Superior temporal gyrus (tissue), 1 donor: ENCODE data around the gene FBN2.
"Not testable (repeated sequence)": the region's sequence is repeated elsewhere in the genome, so short reads cannot be mapped to it uniquely, and the experiment has no call there.

Experiments
- DNase-seq: peaks from one replicate; pipeline ENCODE4 v3.0.0-alpha.2; 2016; ENCODE audit errors: extremely low spot score

FBN2 gene

DNA sequence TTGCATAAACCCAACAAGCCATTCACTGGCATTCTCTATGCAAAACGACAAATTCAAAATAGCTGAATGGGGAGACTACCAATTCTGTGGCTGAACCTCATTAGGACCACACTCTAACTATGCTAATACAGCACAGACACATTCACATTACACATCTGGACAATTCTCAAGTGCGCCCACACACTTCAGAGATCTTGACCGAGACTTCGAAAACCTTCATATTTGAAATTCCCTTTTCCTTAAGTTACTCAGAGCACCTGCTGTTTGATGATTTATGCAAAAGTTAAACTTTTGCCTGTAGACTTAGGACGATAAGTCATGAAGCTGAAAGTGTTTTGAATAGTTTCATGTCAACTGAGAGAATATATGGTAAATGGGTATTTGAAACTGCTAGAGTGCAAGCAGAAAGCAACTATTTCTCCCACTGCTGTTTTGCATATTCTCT is 111.9 kb downstream of the FBN2 start:
- DNase-seq = no peak

DNA sequence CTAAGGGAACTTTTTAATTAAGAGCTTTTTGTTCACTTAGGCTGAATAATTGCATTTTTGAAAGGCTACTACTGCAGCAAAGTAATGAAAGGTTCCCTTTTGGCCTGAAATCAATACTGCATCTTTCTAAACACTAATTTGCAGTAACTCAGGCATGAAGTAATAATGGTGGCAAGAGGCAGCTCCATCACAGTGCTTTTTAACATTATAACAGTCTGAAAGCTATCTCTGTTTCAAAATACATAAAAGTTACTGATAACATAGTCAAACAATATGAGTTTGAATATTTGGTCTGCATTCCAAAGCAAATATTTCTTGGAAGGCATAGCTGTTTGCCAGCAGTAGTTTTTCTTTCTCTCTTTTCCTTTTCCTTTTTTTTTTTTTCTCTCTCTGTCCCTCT is 113.4 kb downstream of the FBN2 start:
- no peak for DNase-seq

DNA sequence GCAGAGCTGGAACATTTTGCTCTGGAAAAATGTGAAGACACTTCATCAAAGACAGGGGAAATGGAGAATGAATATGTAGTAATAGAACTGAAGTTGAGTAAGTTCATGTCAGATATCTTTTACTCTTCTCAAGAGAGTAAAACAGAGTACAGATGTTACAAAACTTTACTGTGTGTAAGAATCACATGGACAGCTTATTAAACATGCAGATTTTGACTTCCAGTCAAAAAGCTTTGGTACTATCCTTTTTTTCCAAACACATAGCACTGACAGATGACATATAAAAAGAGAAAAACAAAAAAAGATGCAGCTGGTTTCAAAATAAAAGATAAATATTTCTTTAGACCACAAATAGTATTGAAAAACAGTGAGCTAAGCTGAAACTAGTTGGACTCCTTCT is 115.4 kb downstream of the FBN2 start:
- DNase-seq = no peak

DNA sequence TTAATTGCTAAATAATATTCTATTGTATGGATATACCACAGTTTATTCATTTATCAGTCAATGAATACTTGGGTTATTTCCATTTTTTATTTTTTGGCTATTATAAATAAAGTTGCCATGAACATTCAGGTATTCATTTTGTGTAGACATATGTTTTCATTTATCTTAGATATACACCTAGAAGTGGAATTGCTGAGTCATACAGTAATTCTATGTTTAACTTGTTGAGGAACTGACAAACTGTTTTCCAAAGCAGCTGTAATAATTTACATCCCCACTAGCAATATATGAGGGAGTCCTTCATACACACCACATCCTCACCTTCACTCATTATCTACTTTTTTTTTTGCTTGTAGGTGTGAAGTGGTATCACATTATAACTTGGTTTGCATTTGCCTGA is 123.6 kb downstream of the FBN2 start:
- DNase-seq = no peak

GRCh38 chr5:128413356-128413755 is 124.7 kb downstream of the FBN2 start:
- DNase-seq = no peak

GRCh38 chr5:128412145-128412930 is 125.7 kb downstream of the FBN2 start:
- DNase-seq = no peak

DNA sequence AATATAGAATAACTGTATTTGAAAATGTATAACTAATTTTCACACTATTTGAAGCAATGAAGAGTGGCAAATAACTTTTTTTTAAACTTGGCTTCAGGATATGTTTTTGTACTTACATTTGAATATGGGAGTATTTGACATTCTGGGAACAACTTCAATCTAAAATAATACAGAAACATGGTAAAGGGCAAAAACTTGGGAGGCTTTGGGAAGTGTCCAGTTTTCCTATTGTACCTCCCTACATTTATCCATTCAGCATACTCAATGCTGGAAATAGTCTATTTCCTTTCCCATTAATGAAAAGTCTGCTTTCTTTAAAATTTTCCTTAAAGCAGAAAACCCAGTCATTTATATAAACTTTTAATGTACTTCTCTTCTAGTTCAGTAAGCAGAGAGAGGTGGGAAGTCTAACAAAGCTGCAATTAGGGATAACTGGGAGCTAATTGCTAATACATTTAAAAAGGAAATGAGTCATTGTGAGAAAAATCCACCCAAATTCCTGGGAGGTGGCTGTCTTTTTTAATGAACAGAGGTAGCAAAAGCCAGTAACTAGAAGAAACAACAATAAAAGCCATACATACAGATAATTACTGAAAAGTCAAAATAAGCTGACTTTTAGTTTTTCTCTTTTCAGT is 128.8 kb downstream of the FBN2 start:
- DNase-seq = no peak

- no peak for DNase-seq
Measured at GRCh38 chr5:128408622-128409021, 129.4 kb downstream of the FBN2 start.

- DNase-seq = no peak
Measured at GRCh38 chr5:128407944-128408343, 130.1 kb downstream of the FBN2 start.

- DNase-seq = no peak
Measured at GRCh38 chr5:128406803-128407202, 131.2 kb downstream of the FBN2 start.

GRCh38 chr5:128405159-128405558 is 132.9 kb downstream of the FBN2 start:
- no peak for DNase-seq

GRCh38 chr5:128403333-128403732 is 134.7 kb downstream of the FBN2 start:
- no peak for DNase-seq

GRCh38 chr5:128402506-128402905 is 135.5 kb downstream of the FBN2 start:
- no peak for DNase-seq

GRCh38 chr5:128400766-128401165 is 137.3 kb downstream of the FBN2 start:
- not testable (repeated sequence) for DNase-seq

DNA sequence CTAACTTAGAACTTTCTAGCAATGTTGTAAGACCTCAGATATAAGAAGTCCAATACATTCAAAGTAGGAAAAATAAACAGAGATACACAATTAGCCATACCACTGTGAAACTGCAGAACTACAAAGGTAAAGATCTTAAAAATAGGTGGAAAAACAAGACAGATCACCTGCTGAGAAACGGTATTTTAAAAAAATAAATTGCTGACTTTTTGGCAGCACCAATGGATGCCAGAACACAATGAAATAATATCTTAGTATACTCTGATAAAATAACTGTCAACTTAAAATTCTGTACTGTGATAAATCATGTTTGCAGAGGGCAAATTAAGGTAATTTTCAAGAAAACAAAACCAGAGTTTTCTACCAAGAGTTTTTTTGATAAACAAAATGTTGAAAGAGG is 138.9 kb downstream of the FBN2 start:
- no peak for DNase-seq

- DNase-seq = no peak
Measured at GRCh38 chr5:128397876-128398275, 140.2 kb downstream of the FBN2 start.

- no peak for DNase-seq
Measured at GRCh38 chr5:128395073-128395472, 143.0 kb downstream of the FBN2 start.

DNA sequence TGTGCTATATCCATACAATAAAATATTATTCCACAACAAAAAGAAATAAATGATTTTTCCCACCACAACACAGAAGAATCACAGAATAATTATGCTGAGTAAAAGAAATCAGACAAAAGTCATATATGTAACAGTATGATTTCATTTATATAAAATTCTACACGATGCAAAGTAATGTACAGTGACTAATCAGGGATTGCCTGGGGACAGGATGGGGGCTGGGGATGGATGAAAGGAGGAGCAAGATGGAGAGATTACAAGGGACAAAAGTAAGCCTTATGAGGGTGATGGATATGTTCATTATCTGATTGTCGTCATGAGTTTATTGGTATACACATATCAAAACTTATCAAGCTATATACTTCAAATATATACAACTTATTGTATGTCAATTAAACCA is 154.0 kb downstream of the FBN2 start:
- no peak for DNase-seq

DNA sequence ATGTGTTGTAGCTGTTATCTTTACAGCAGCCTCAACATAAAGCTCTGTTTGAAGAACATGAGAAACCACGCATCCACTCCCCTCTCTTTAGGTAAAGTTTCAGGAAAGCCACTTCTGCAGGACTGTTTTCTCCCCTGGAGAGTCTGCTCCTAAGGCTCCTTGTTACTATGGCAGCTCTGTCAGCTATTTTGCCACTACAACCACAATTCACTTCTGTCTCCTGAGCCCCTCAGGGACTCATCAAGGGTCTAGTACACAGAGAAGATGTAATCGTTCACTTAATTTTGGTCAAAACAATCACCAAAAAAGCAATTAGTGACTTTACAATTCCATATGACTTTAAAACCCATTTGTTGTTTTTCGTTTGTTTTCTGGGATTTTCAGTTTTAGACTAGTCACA is 157.7 kb downstream of the FBN2 start:
- no peak for DNase-seq

- no peak for DNase-seq
Measured at GRCh38 chr5:128378632-128379031, 159.4 kb downstream of the FBN2 start.

DNA sequence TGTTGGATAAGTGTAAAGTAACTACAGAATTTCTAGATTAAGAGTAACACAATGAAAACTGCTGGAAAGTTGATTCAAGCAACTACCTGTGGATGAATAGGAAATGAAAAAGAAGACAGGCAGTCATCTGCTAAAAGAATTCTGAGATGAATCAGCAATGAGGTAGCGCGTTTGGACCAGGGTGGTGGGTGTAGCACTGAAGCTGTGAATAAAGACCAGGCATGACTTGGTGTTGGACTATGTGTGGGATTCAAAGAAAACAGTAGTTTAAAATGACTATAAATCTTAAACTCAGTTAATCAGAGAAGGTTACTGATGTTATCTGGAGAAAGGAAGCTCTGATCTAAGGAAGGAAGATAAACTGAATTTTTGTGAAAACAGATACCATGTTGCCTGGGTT is 159.8 kb downstream of the FBN2 start:
- no peak for DNase-seq

DNA sequence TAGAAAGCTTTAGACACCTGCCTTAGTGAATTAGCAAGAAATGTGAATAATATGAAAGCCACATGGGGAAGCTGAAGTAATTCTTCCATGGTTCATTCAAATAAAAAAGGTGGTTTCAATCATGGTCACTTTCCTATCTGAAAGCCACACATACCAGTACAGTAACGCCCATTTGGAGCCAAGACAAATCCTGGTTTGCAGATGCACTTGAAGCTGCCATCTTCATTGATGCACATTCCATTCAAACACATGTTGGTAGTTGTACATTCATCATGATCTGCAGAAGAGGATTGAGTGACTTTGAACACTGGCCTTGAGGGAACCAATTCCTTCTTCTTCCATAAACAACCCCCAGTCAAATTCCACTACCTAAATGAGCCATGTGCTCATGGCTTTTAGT is 161.5 kb downstream of the FBN2 start:
- DNase-seq = no peak

- DNase-seq = no peak
Measured at GRCh38 chr5:128366147-128366546, 171.9 kb downstream of the FBN2 start.

DNA sequence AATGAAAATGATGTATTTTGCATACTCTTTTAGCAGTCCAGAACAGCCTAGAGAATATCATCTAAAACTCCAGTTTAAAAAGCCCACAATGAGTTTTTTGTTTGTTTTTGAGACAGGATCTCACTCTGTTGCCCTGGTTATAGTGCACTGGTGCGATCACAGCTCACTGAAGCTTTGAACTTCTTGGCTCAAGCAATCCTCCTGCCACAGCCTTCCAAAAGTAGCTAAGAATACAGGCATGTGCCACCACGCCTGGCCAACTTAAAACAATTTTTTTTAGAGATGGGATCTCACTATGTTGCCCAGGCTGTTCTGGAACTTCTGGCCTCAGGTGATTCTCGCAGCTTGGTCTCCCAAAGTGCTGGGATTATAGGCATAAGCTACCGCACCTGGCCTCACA is 175.7 kb downstream of the FBN2 start:
- DNase-seq = no peak
